GM12864 (cell line): ENCODE results near the gene NOTCH1.

Experiments used
- DNase-seq: peaks from one replicate; pipeline ENCODE4 v3.0.0-alpha.2; 2011; ENCODE audit warnings: low read depth
- H3K4me3 ChIP-seq: 2 replicates; pipeline ENCODE4 v1.5.1; 2011; ENCODE audit warnings: mild to moderate bottlenecking, low read depth, low read length, control low read depth
- CTCF ChIP-seq: IDR thresholded peaks from 2 replicates; pipeline ENCODE4 v1.5.1; 2011; ENCODE audit warnings: low read depth, mild to moderate bottlenecking, moderate library complexity, low read length, control low read depth, inconsistent platforms; ENCODE audit errors: missing control alignments

NOTCH1 gene

GRCh38 chr9:136546697-136547501 lies 1.1 kb upstream of the NOTCH1 start:
- no peak for TF ChIP-seq CTCF
- no peak for DNase-seq
- peak overlapping the region; percentile 61 for H3K4me3 ChIP-seq

GRCh38 chr9:136545692-136545964 lies 220 bp downstream of the NOTCH1 start:
- DNase-seq = no peak
- TF ChIP-seq CTCF = no peak
- H3K4me3 ChIP-seq = peak overlapping the region; percentile 64

GRCh38 chr9:136544964-136545691 lies 720 bp downstream of the NOTCH1 start:
- peak overlapping the region; percentile 64 for H3K4me3 ChIP-seq
- no peak for DNase-seq
- TF ChIP-seq CTCF = no peak

GRCh38 chr9:136544548-136544963 lies 1.3 kb downstream of the NOTCH1 start:
- DNase-seq = no peak
- no peak for TF ChIP-seq CTCF
- H3K4me3 ChIP-seq = peak overlapping the region; percentile 64

- no peak for DNase-seq
- H3K4me3 ChIP-seq = peak overlapping the region; percentile 64
- TF ChIP-seq CTCF = no peak
These were observed 1.9 kb downstream of the NOTCH1 start for GRCh38 chr9:136543830-136544547.

- no peak for DNase-seq
- no peak for TF ChIP-seq CTCF
- H3K4me3 ChIP-seq = no peak overlapping the region
These were observed 2.6 kb downstream of the NOTCH1 start for GRCh38 chr9:136543280-136543679.
